GM18870 (cell line): ENCODE results near the gene COL7A1.

ENCODE experiments used
- ATAC-seq: cut with Tn5 transposase; IDR thresholded peaks from one replicate; pipeline ENCODE4 v1.9.1; 2021; ENCODE audit warnings: moderate library complexity; ENCODE audit not compliant: unreplicated experiment

The COL7A1 gene

GRCh38 chr3:48619541-48620524, 24.7 kb upstream of the COL7A1 start:
- ATAC-seq: no peak

DNA sequence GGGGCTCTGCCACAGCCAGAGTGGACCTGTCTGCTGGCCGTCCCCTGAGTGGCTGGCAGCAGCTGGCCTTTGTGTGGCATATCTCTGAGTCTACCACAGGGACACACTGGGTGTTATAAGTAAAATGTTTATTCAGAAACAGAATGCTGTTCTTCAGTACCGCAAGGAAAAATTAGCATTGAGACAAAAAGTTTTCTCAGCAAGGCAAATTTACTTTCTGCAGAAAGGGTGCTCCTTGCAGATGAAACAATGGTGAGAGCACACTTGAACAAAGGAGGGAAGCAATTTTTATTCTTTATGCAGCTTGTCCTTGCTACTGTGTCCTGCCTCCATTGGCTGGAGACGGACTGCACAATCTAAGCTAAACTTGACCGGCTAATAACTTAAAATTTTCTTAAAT, 22.4 kb upstream of the COL7A1 start:
- no peak for ATAC-seq

- no peak for ATAC-seq
These were observed 18.9 kb upstream of the COL7A1 start for GRCh38 chr3:48614044-48614443.

DNA sequence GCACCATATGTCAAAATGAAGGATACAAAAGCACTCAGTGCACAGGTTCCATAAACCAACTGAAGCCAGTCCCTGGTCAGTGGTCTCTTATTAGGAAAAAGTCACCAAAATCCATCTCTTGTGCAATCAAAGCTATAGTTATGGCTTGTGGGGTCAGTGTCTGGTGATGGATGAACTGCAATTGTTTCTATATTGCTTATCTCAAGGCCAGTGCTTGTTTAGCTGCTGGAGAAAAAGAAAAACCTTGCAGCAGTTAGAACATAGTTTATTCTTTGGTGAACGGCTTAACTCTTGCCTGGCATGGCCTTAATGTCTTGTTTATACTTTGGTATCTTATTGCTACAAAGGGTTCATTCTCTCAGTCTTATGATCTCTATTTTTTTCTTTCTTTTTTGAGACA, 17.2 kb upstream of the COL7A1 start:
- no peak for ATAC-seq

DNA sequence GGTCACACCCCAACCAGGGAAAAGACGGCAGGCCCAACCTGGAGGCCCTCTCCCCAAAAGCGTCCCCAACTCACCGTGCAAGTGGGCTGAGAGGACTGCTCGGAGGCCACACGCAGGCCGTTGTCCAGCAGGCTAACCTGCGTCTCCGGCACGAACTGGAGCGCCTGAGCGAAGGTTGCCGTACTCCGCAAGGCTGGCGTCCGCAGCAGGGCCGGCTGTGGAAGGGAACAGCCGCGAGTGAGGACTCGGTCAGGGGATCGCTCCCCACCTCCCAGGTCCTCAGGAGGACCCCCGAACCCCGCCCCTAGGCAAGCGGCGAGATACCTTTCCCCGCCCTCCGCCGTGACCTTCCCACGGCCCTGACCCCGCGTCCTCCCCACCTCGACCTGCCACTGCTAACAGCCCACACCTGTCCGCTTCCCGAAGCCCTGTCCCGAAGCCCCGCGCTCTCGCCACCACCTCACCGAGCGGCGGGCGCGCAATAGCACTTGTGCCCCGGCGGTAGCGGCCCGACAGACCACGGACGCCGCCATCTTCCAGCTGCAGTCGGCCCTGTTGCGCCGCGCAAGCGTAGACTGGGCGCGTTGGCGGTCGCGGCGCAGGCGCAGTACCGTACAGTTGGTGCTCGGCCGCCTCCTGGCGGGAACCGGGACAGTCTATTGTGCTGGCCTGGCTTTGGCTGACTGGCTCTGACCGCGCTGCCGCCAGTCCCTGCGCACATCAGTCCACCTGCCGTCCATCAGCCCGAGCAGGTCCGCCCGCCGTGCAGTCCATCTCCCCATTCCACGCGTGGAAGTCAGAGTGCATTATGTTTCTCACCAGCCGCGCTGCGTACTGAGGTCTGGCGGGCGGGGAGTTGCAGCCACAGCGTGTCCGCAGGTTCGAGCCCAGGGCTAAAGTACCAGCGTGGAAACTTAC, 14.2 kb upstream of the COL7A1 start, which contains the start of gene UQCRC1:
UQCRC1 (minus strand) TSS at position 559 of the 918 bp plus-strand sequence; CDS start at position 533, 26 bp downstream.
- peak; percentile 78 for ATAC-seq

- no peak for ATAC-seq
These were observed 12.4 kb upstream of the COL7A1 start for GRCh38 chr3:48607519-48607918.

- ATAC-seq: no peak
These were observed 6.5 kb upstream of the COL7A1 start for GRCh38 chr3:48601622-48601994.

GRCh38 chr3:48600711-48601621, 5.8 kb upstream of the COL7A1 start:
- no peak for ATAC-seq

- no peak for ATAC-seq
These were observed 4.6 kb upstream of the COL7A1 start for GRCh38 chr3:48599509-48600285.

GRCh38 chr3:48599077-48599501, 4.0 kb upstream of the COL7A1 start:
- ATAC-seq: no peak

GRCh38 chr3:48598323-48599076, 3.4 kb upstream of the COL7A1 start:
- ATAC-seq: no peak

GRCh38 chr3:48597408-48597800, 2.3 kb upstream of the COL7A1 start:
- no peak for ATAC-seq

DNA sequence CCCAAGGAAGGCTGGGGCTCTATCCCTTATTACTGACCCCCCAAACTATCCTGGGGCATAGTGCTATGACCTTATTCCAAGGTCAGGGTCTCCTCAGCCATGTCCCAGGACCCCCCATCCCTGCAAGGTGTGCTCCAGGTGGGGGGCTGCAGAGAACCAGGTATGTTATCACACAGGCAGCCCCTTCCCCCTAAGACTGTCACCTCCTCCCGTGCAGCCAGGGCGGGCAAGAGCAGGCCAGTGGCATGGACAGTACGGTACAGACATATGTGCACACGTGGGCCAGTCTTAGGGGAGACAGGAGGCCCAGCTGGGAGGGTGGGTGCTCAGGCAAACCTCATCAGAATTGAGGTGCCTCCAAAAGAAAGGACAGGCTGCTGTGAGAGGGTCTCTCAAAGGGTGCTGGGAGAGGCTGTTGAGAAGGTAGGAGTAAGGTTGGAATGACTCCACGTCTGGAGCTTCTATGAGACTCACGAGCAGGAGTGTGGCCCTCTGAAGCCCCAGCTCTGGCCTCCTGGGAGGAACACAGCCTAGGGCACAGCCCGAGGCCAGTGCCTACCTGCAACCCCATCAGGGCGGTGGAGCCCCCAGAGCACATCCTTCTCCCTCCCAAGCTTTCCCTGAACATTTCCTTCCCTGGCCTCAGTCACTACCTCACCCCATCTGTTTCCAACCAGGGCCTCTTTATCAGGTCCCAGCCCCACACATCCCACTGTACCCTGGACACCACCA, 1.7 kb upstream of the COL7A1 start:
- no peak for ATAC-seq

GRCh38 chr3:48596157-48596556, 1.0 kb upstream of the COL7A1 start:
- ATAC-seq: no peak

- ATAC-seq: no peak
These were observed 495 bp upstream of the COL7A1 start for GRCh38 chr3:48595526-48596121.

- no peak for ATAC-seq
These were observed 596 bp downstream of the COL7A1 start for GRCh38 chr3:48594417-48595049.

DNA sequence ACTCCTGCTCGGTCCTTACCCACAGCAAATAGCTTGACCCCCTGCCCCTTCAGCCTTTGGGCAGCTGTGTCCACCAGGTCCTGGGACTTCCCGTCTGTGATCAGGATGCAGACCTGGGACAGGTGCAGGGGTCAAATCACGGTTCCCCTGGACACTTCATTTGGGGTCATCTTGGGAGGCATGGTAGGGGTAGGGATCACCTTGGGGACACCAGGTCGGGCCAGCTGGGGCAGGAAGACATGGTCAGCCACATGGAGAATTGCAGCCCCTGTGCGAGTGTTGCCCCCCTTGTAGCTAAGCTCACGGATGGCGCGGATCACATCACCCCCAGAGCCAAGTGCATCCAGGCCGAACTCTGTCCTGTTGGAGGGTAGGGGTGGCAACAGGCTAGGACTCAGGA, 1.8 kb downstream of the COL7A1 start:
- no peak for ATAC-seq
